Activated naive CD8-positive, alpha-beta T cell treated with anti-CD3 and anti-CD28 coated beads, Interleukin-2, amount 50 U/mL, for 16 hours (primary cell): ENCODE results near the gene EFCAB5.
"Not testable (repeated sequence)": the region's sequence is repeated elsewhere in the genome, so short reads cannot be mapped to it uniquely, and the experiment has no call there.

Source experiments
- DNase-seq: peaks from one replicate; pipeline ENCODE4 v3.0.0-alpha.2; 2020; ENCODE audit warnings: low read depth, low spot score

The EFCAB5 gene

GRCh38 chr17:30005709-30006320 is 64.4 kb downstream of the EFCAB5 start:
- DNase-seq, result no peak

- DNase-seq, result not testable (repeated sequence)
Observed at GRCh38 chr17:30011934-30012333, 70.5 kb downstream of the EFCAB5 start.

DNA sequence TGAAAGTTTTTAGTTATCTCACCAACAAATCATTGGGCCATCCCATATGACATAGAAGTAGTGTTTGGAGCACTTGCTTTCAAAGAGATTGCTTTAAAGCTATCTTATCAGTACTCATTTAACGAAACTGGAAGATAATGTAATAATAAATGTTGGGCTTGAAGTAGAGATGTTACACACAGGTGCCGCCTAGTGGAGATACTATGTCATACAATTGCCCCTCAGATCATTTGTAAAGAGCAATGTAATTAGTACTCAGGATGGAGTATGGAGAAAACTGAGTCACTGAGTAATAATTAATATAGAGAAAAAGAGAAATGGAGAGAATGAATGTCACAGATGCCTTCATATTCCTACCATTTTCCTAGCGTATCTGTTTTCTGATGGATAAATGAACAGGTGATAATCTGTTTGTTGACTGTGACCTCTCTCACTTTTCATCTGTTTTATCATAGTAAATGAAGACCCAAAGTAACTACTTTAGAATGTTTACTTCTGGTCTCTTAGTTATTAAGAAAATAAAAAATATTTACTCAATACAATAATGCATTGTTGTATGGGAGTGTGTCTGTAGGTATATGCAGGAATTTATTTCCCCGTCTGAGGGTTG is 80.4 kb downstream of the EFCAB5 start:
- DNase-seq, result no peak

DNA sequence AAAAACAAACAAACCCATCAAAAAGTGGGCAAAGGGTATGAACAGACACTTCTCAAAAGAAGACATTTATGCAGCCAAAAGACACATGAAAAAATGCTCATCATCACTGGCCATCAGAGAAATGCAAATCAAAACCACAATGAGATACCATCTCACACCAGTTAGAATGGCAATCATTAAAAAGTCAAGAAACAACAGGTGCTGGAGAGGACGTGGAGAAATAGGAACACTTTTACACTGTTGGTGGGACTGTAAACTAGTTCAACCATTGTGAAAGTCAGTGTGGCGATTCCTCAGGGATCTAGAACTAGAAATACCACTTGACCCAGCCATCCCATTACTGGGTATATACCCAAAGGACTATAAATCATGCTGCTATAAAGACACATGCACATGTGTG is 83.9 kb downstream of the EFCAB5 start:
- not testable (repeated sequence) for DNase-seq

DNA sequence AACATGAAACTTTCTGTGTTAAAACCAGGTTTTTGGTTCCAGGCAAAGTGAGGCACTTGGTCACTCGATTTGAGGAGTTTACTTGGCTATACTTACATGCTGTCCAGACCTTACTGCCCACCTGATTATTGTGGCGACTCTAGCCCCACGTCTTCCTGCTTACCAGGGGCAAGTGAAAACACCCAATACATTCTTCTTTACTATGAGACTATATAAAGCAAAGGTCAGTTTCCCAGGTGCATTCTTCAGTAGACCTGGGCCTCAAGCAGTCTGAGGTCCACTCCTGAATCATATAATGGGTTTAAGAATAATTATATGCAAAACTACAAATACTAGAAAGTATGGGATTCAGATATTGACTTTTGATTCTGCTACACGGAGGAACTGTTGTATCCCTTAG is 86.2 kb downstream of the EFCAB5 start:
- DNase-seq, result no peak

GRCh38 chr17:30031214-30031869 is 89.9 kb downstream of the EFCAB5 start:
- no peak for DNase-seq

- DNase-seq, result no peak
Observed at GRCh38 chr17:30035369-30035768, 93.9 kb downstream of the EFCAB5 start.

DNA sequence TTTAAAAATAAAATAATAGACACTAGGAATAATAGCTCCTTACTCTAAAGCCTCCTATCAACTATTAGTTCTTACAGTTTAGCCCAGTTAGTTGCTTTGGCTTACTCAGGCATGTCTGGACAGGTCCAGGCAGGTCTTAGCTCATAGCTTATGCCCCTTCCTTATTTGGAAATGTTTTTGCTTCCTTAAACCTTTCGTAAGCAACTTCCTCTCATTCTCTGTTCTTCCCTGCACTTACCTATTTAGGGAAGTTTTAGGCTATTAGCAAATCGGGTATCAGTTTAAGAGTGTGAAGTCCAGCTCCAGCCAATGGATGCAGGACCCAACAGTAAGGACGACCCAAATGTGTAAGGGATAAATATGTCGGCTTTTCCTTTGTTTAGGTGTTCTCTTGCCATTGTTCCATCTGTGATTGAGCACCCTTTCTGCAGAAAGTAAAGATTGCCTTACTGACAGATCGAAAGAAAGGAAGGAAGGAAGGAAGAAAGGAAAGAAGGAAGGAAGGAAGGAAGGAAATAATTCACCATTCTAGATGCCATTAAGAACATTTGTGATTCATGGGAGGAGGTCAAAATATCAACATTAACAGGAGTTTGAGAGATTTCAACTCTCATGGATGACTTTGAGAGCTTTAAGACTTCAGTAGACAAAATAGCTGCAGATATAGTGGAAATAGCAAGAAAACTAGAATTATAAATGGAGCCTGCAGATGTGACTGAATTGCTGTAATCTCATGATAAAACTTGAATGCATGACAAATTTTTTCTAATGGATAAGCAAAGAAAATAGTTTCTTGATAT is 99.5 kb downstream of the EFCAB5 start:
- not testable (repeated sequence) for DNase-seq

DNA sequence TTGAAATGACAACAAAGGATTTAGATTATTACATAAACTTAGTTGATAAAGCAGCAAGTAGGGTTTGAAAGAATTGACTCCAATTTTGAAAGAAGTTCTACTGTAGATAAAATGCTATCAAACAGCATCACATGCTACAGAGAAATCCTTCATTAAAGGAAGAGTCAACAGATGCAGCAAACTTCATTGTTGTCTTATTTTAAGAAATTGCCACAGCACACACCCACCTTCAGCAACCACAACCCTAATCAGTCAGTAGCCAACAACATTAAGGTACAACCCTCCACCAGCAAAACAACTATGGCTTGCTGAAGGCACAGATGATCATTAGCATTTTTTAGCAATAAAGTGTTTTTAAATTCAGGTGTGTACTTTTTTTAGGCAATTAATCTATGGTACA is 100.1 kb downstream of the EFCAB5 start:
- DNase-seq, result no peak

DNA sequence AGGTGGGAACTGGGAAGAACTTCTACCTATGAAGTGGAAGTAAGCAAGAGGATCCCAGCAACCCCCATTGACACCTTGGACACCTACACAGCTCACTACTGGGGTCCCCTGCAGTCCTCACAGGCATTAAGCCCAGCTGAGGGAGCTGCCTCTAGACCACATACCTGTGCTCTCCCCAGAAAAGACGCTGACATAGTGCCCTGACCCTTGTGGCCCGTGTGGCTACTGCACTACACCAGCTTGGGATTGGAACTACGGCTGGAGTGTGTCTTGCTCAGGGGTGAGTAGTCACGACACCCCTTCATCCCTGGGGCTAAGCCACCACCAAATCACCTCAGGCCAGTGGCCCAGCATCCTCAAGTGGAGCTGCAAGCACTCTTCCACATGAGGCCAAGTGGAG is 120.9 kb downstream of the EFCAB5 start:
- DNase-seq, result no peak

DNA sequence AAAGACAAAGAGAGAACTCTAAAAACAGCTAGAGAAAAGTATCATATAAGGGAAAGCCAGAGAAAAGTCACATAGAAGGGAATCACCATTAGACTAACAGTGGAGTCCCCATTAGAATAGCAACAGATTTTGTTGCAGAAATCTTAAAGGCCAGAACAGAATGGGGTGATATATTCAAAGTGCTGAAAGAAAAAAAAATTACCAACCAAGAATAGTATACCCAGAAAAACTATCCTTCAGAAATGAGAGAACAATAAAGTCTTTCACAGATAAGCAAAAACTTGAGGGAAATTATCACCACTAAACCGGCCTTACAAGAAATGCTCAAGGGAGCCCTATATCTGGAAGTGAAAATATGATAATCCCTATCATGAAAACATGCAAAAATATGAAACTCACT is 123.3 kb downstream of the EFCAB5 start:
- DNase-seq, result no peak

- no peak for DNase-seq
Observed at GRCh38 chr17:30068465-30068864, 127.0 kb downstream of the EFCAB5 start.

DNA sequence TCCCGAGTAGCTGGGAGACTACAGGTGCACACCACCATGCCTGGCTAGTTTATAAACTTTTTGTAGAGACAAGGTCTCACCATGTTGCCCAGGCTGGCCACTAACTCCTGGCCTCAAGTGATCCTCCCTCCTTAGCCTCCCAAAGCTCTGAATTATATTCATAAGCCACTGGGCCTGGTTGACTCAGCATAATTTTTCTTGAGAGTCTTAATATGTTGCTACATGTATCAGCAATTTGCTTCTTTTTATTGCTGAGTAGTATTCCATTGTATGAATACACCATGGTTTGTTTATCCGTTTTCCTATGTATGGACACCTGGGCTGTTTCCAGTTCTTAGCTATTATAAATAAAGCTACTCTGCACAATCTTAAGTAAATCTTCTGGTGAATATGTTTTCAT is 132.8 kb downstream of the EFCAB5 start:
- DNase-seq, result no peak

DNA sequence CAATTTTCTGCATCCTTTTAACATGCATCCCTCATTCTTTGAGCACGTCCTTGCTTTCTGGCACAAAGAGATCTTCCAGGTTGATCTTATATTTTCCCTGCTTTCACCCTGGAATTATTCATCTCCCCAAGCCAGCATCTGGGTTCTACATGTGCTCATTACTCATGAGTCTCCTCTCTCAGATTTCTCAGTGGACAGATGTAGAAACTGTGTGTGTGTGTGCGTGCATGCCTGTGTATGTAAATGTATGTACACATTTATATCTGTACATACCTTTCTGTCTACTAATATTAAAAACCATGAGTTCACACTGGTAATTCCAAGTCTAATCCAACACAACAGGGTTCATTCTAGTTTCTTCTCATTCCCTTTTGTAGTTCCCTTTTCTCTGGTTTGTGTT is 133.3 kb downstream of the EFCAB5 start:
- no peak for DNase-seq

- DNase-seq, result no peak
Observed at GRCh38 chr17:30082773-30083172, 141.3 kb downstream of the EFCAB5 start.

GRCh38 chr17:30084788-30085187 is 143.4 kb downstream of the EFCAB5 start:
- no peak for DNase-seq

DNA sequence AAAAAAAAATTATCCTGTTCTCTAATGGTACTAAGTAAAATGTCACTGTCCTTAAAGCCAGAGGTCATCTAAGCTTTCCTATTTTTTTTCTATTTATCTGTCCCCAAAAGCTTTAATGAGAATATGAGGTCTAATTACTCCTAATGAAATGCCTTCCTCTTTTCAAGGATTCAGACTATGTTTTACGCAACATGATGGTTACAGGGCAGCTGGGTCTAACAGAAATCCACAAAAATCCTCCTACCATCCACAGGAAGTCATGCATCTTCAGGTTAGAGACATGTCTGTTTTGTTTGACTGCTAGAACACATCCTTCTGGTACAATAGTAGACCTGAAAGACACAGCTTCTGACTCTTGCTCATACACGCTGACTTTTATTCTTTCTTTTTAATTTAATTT is 145.5 kb downstream of the EFCAB5 start:
- DNase-seq, result no peak

DNA sequence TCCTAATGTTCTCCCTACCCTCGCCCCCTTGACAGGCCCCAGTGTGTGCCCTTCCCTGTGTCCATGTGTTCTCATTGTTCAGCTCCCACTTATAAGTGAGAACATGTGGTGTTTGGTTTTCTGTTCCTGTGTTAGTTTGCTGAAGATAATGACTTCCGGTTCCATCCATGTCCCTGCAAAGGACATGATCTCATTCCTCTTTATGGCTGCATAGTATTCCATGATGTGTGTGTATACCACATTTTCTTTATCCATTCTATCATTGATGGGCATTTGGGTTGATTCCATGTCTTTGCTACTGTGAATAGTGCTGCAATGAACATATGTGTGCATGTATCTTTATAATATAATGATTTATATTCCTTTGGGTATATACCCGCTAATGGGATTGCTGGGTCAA is 146.0 kb downstream of the EFCAB5 start:
- DNase-seq, result not testable (repeated sequence)

- no peak for DNase-seq
Observed at GRCh38 chr17:30091121-30091670, 149.8 kb downstream of the EFCAB5 start.

GRCh38 chr17:30091771-30092170 is 150.3 kb downstream of the EFCAB5 start:
- DNase-seq, result no peak

GRCh38 chr17:30092886-30093285 is 151.5 kb downstream of the EFCAB5 start:
- no peak for DNase-seq
